GM12878 (cell line): ENCODE results near the gene LGALS3BP. TPM values are rescaled to one million over a fixed set of nuclear protein-coding genes. Genes with fewer than 3 reads are reported as not detected.

ENCODE experiments used
- ATAC-seq: fragments of 200-7000 bp; cut with Tn5 transposase; 3 replicates; pipeline ENCODE4 v1.9.1; 2020; ENCODE audit warnings: mild to moderate bottlenecking, moderate library complexity
- BruUV-seq: library from RNA; stranded (reverse); fragments of 400-500 nt; replicated peaks from 2 replicates; lab custom pipeline; 2021; lab: Mats Ljungman, UMichigan
- CTCF ChIA-PET: fragments of 300-600 bp; sonication (Branson Sonifier 250); formaldehyde crosslinking; extraction: SDS; loops from one replicate; lab custom pipeline; 2021; ENCODE audit warnings: inconsistent platforms; lab: Yijun Ruan, JAX
- POLR2A ChIA-PET: fragments of 350-600 bp; formaldehyde crosslinking; extraction: SDS; loops from one replicate; lab custom pipeline; 2021; ENCODE audit warnings: inconsistent platforms; lab: Charles Lee
- RAD21 ChIA-PET: fragments of 300-600 bp; sonication (Branson Sonifier 250); formaldehyde crosslinking; loops from one replicate; lab custom pipeline; 2023; ENCODE audit warnings: antibody characterized with exemption; ENCODE audit not compliant: unreplicated experiment; lab: Charles Lee
- SMC1A ChIA-PET: fragments of 300-600 bp; sonication (Branson Sonifier 250); formaldehyde crosslinking; loops from one replicate; lab custom pipeline; 2023; ENCODE audit not compliant: unreplicated experiment, uncharacterized antibody; lab: Charles Lee
- DNase-seq: peaks from one replicate; pipeline ENCODE4 v3.0.0-alpha.2; 2011; ENCODE audit warnings: low read depth, low spot score
- FAIRE-seq: peaks from 3 replicates; lab custom pipeline; 2011; peaks lifted over from hg19 to GRCh38; lab: Jason Lieb, UNC
- H2AFZ ChIP-seq: 2 replicates; pipeline ENCODE4 v1.6.0; 2011; ENCODE audit warnings: low read depth, low read length, control low read depth; ENCODE audit not compliant: control insufficient read depth
- H3K27ac ChIP-seq: 2 replicates; pipeline ENCODE4 v1.5.1; 2011; ENCODE audit warnings: control low read depth; ENCODE audit not compliant: control insufficient read depth, insufficient read depth
- H3K27me3 ChIP-seq, 2 experiments: replicated peaks in 1 of 2; 2 replicates each; pipeline versions ENCODE4 v1.6.0 to v1.6.1; 2011; ENCODE audit warnings: low read length in 1 of 2; ENCODE audit not compliant: control insufficient read depth in 2 of 2, insufficient read depth in 2 of 2
- H3K36me3 ChIP-seq, 2 experiments: 2 replicates each; pipeline ENCODE4 v1.5.1; 2011; ENCODE audit warnings: low read length in 1 of 2; ENCODE audit not compliant: control insufficient read depth in 2 of 2, insufficient read depth in 2 of 2
- H3K4me1 ChIP-seq: 2 replicates; pipeline ENCODE4 v1.6.1; 2011; ENCODE audit warnings: mild to moderate bottlenecking, low read length, moderate library complexity, mixed read lengths; ENCODE audit not compliant: control insufficient read depth, insufficient read depth
- H3K4me2 ChIP-seq: 2 replicates; pipeline ENCODE4 v1.6.0; 2011; ENCODE audit warnings: control low read depth; ENCODE audit not compliant: control insufficient read depth, insufficient read depth
- H3K4me3 ChIP-seq: fragments of 200-600 bp; sonication (generic); 2 replicates; pipeline ENCODE4 v1.5.1; 2016
- H3K79me2 ChIP-seq: 2 replicates; pipeline ENCODE4 v1.6.0; 2011; ENCODE audit warnings: low read length; ENCODE audit not compliant: control insufficient read depth, insufficient read depth
- H3K9ac ChIP-seq: 2 replicates; pipeline ENCODE4 v1.8.0; 2011; ENCODE audit warnings: low read length, control low read depth, mixed read lengths; ENCODE audit not compliant: control insufficient read depth, insufficient read depth
- H3K9me3 ChIP-seq: replicated peaks from 3 replicates; pipeline ENCODE4 v1.5.1; 2011; ENCODE audit warnings: mild to moderate bottlenecking, low read length; ENCODE audit not compliant: control insufficient read depth, insufficient read depth
- H4K20me1 ChIP-seq: 2 replicates; pipeline ENCODE4 v1.6.0; 2011; ENCODE audit not compliant: control insufficient read depth, insufficient read depth
- CEBPZ ChIP-seq: fragments of 150-350 bp; IDR thresholded peaks from 2 replicates; pipeline ENCODE4 v1.6.1; 2016; ENCODE audit warnings: low read depth, low read length
- CHD4 ChIP-seq: fragments of 200-600 bp; sonication (generic); IDR thresholded peaks from 2 replicates; pipeline ENCODE4 v1.6.1; 2016; ENCODE audit warnings: mild to moderate bottlenecking
- CREM ChIP-seq: IDR thresholded peaks from 2 replicates; pipeline ENCODE4 v1.6.1; 2014; ENCODE audit warnings: antibody characterized with exemption, low read depth
- GABPA ChIP-seq: IDR thresholded peaks from 2 replicates; pipeline ENCODE4 v1.6.1; 2014; ENCODE audit warnings: antibody characterized with exemption, low read depth, mild to moderate bottlenecking, inconsistent platforms
- GATAD2B ChIP-seq: fragments of 450-650 bp; conservative IDR thresholded peaks from 2 replicates; pipeline ENCODE4 v1.6.1; 2017; ENCODE audit warnings: low read depth, mild to moderate bottlenecking, moderate library complexity
- MLLT1 ChIP-seq: fragments of 450-650 bp; IDR thresholded peaks from 2 replicates; pipeline ENCODE4 v1.6.1; 2016; ENCODE audit warnings: mild to moderate bottlenecking
- MYC ChIP-seq: IDR thresholded peaks from 2 replicates; pipeline ENCODE4 v1.6.1; 2011; ENCODE audit warnings: mild to moderate bottlenecking, low read length, moderate library complexity, inconsistent platforms; ENCODE audit not compliant: insufficient read depth, insufficient replicate concordance, insufficient read length, severe bottlenecking
- NFYA ChIP-seq: IDR thresholded peaks from 2 replicates; pipeline ENCODE4 v1.6.1; 2011; ENCODE audit warnings: low read depth, mild to moderate bottlenecking, low read length, improper control_type of control experiment, borderline replicate concordance
- SKIL ChIP-seq: fragments of 450-650 bp; IDR thresholded peaks from 2 replicates; pipeline ENCODE4 v1.6.1; 2017; ENCODE audit warnings: mild to moderate bottlenecking, low read depth, inconsistent platforms; ENCODE audit not compliant: poor library complexity, severe bottlenecking
- ZSCAN29 ChIP-seq: fragments of 450-650 bp; IDR thresholded peaks from 2 replicates; pipeline ENCODE4 v1.6.1; 2017; ENCODE audit warnings: mild to moderate bottlenecking, moderate library complexity
- WGBS: methylation state at CpG from one replicate; pipeline ENCODE4 v1.1.6; 2016; ENCODE audit warnings: low lambda C conversion rate; ENCODE audit not compliant: insufficient replicate concordance, insufficient coverage; ENCODE audit errors: missing lambda C conversion rate; 5-methylcytosine and 5-hydroxymethylcytosine counted together
- in situ Hi-C: fragments of 300-500 bp; cut with MboI; formaldehyde crosslinking; loops from 9 replicates; pipeline ENCODE4 v1.14.3; 2018; ENCODE audit warnings: mixed read lengths
- intact Hi-C: fragments of 100-400 bp; cut with micrococcal nuclease; formaldehyde crosslinking; loops from one replicate; pipeline ENCODE4 v1.14.2; 2022; ENCODE audit not compliant: unreplicated experiment
- polyA plus RNA-seq, 11 experiments: library from polyadenylated mRNA; depleted of rRNA in 4 of 11; unstranded in 6 of 11; stranded (reverse) in 5 of 11; fragments of >200 nt; fragmentation: Nextera tagmentation in 4 of 11; fragmentation: Illumina TruSeq in 1 of 11; extraction: Ambion mirVana in 4 of 11; extraction: Trizol in 1 of 11; gene quantifications; 1 replicate in 1 of 11; 2 replicates in 10 of 11; pipeline versions ENCODE4 v1.2.1 to v1.2.3, GENCODE V29; 2011 to 2016; ENCODE audit warnings: inconsistent platforms in 2 of 11, missing spikeins in 2 of 11, low read depth in 1 of 11
- total RNA-seq, 4 experiments: library from RNA; depleted of rRNA in 3 of 4; stranded (reverse); fragments of >200 nt in 3 of 4; fragmentation: Illumina TruSeq in 1 of 4; extraction: Trizol in 1 of 4; gene quantifications; 2 replicates each; pipeline versions ENCODE4 v1.2.1 to v1.2.3, GENCODE V29; 2013 to 2021

The LGALS3BP gene
- total and polyA plus RNA-seq, 10 of the 15 experiments (the other 5 are each of a cell fraction or from before 2014, with no cell fraction given): 0.52 to 5.2 (median 1.9) TPM

GRCh38 chr17:79023180-79023705, 43.5 kb upstream of the LGALS3BP start:
- Histone ChIP-seq H3K4me2 (no peak overlapping the region), H2AFZ (no peak overlapping the region), H3K9ac (no peak overlapping the region), H4K20me1 (no peaks in the 10 kb centered on the region), H3K27ac (no peak overlapping the region), H3K79me2 (no peaks in the 10 kb centered on the region), H3K36me3 (no peaks in the 10 kb centered on the region), H3K4me1 (no peaks in the 10 kb centered on the region), H3K4me3 (no peak overlapping the region), H3K27me3 (peaks cover 19 to 22% of the 10 kb centered on the region in 2 experiments), H3K9me3 (no peaks in the 10 kb centered on the region)
- DNase-seq: no peak
- no peak for ATAC-seq
- ChIA-PET POLR2A (no interaction called here), CTCF (interaction anchor here (1.1 to 1.6 kb wide), 3 partner anchors 10 to 59 kb away, joined by 3 to 5 read pairs (median 4); no protein-coding TSS in a partner anchor), SMC1A (no interaction called here), RAD21 (no interaction called here)
- FAIRE-seq: no peak
- in situ Hi-C loops (no loop called here), intact Hi-C loops (no loop called here)
- TF ChIP-seq GATAD2B (no peak), GABPA (no peak), MLLT1 (no peak), CHD4 (no peak), SKIL (no peak), CREM (no peak), MYC (no peak), NFYA (no peak), ZSCAN29 (no peak), CEBPZ (no peak)
- 46% methylated on average over 12 of the region's 12 CpGs for WGBS
- no TSS peak for BruUV-seq
